Suprapubic skin (tissue), 4 donors: Measurements from ENCODE around the gene PRKAG2. TPM values are rescaled to one million over a fixed set of nuclear protein-coding genes. Genes with fewer than 3 reads are reported as not detected.
A peak's percentile ranks its signal among the peaks of the same experiment; 100 is the strongest.

Experiments
- DNase-seq, 2 donors: peaks; one replicate each; pipeline ENCODE4 v3.0.0-alpha.2; 2019; ENCODE audit warnings: low spot score in 2 of 2
- H3K27ac ChIP-seq: fragments of 200-600 bp; sonication (generic); one replicate; pipeline ENCODE4 v1.5.1; 2019
- H3K27me3 ChIP-seq: fragments of 200-600 bp; sonication (generic); one replicate; pipeline ENCODE4 v1.5.1; 2019
- H3K36me3 ChIP-seq: fragments of 200-600 bp; sonication (generic); one replicate; pipeline ENCODE4 v1.5.1; 2019
- H3K4me1 ChIP-seq: fragments of 200-600 bp; sonication (generic); one replicate; pipeline ENCODE4 v1.5.1; 2019
- H3K4me3 ChIP-seq: fragments of 200-600 bp; sonication (generic); one replicate; pipeline ENCODE4 v1.5.1; 2019; ENCODE audit warnings: mild to moderate bottlenecking
- H3K9me3 ChIP-seq: fragments of 200-600 bp; sonication (generic); one replicate; pipeline ENCODE4 v1.5.1; 2019
- CTCF ChIP-seq, 2 donors: fragments of 200-600 bp in 1 of 2; fragments of 450-650 bp in 1 of 2; sonication (generic) in 1 of 2; IDR thresholded peaks; one replicate each; pipeline ENCODE4 v1.5.1; 2016 to 2019; ENCODE audit warnings: antibody characterized with exemption in 2 of 2, mild to moderate bottlenecking in 1 of 2, moderate library complexity in 1 of 2
- EP300 ChIP-seq: sonication (generic); formaldehyde crosslinking; IDR thresholded peaks from one replicate; pipeline ENCODE4 v1.6.1; 2017; ENCODE audit warnings: antibody characterized with exemption
- POLR2A ChIP-seq, 2 donors: fragments of 450-650 bp; IDR thresholded peaks; one replicate each; pipeline ENCODE4 v1.6.1; 2017; ENCODE audit warnings: antibody characterized with exemption in 2 of 2, mild to moderate bottlenecking in 2 of 2, moderate library complexity in 2 of 2
- POLR2AphosphoS5 ChIP-seq, 3 donors: sonication (generic); formaldehyde crosslinking; IDR thresholded peaks; one replicate each; pipeline ENCODE4 v1.6.1; 2017; ENCODE audit warnings: antibody characterized with exemption in 3 of 3
- WGBS: methylation state at CpG from one replicate; pipeline ENCODE4 v1.1.5; 2018; 5-methylcytosine and 5-hydroxymethylcytosine counted together
- total RNA-seq, 4 donors: library from RNA; depleted of rRNA; stranded (reverse); fragments of >200 nt; gene quantifications; one replicate each; pipeline ENCODE4 v1.1.0, GENCODE V29; 2016

PRKAG2 gene
- total RNA-seq, 4 donors from 2014 or later, result 16.5 to 40.0 (median 17.3) TPM

DNA sequence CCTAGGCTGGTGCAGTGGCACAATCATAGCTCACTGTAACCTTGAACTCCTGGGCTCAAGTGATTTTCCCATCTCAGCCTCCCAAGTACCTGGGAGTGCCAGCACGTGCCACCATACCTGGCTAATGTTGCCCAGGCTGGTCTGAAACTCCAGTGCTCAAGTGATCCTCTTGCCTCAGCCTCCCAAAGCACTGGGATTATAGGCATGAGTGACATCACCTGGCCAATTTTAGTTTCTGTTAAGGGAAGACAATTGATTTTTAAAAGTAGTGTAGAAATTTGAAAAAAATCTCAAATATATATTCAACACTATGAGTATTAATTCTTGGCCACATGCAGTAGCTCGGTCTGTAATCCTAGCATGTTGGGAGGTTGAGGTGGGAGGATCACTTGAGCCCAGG is 235.3 kb downstream of the PRKAG2 start:
- no peaks in the 10 kb centered on the region for H3K36me3 ChIP-seq

DNA sequence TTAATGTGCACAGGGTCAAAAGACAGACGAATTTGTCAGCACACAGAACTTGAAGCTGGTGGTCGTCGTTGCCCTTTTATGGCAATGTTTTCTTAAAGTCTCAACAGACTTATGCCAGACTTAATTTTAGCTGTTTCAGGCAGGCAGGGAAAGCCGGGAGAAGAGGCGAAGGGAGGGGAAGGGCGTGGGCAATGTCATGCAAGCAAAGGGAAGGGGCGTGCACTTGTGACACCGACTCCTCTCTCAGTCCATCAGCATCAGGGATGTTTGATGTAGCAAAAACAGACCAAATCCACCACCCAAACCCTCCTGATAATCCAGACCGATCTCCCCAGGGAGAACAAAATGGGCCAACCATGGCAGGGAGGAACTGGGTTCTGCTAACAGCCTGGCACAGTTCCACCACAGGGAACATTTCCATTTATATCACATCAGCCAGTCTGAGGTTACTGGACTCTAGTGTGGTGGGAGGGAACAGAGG is 239.1 kb downstream of the PRKAG2 start:
- WGBS, result 44% methylated on average over 9 of the region's 9 CpGs
- no peak overlapping the region for H3K27ac ChIP-seq
- no peak overlapping the region for H3K4me3 ChIP-seq
- no peaks in the 10 kb centered on the region for H3K27me3 ChIP-seq
- peaks cover 15% of the 10 kb centered on the region for H3K4me1 ChIP-seq
- no peaks in the 10 kb centered on the region for H3K36me3 ChIP-seq
- H3K9me3 ChIP-seq, result no peaks in the 10 kb centered on the region
- peak in 1 of 2 donors; percentile 51 for DNase-seq
- TF ChIP-seq POLR2AphosphoS5 (IDR thresholded peaks at IDR 0.05) (no peak), EP300 (no peak), CTCF (IDR thresholded peaks at IDR 0.05) (no peak), POLR2A (IDR thresholded peaks at IDR 0.05) (no peak)

More for the DNA sequence above, 235.3 kb downstream of the PRKAG2 start:
- H3K9me3 ChIP-seq, result no peaks in the 10 kb centered on the region
- TF ChIP-seq POLR2A (IDR thresholded peaks at IDR 0.05), result no peak
- TF ChIP-seq POLR2AphosphoS5 (IDR thresholded peaks at IDR 0.05), result no peak
- TF ChIP-seq CTCF (IDR thresholded peaks at IDR 0.05), result no peak
- no peak for TF ChIP-seq EP300
- no peak overlapping the region for H3K27ac ChIP-seq
- peak in 1 of 2 donors; percentile 9 for DNase-seq
- 100% methylated on average over 2 of the region's 2 CpGs for WGBS
- H3K4me1 ChIP-seq, result peaks cover 15% of the 10 kb centered on the region
- H3K4me3 ChIP-seq, result no peak overlapping the region
- no peaks in the 10 kb centered on the region for H3K27me3 ChIP-seq

DNA sequence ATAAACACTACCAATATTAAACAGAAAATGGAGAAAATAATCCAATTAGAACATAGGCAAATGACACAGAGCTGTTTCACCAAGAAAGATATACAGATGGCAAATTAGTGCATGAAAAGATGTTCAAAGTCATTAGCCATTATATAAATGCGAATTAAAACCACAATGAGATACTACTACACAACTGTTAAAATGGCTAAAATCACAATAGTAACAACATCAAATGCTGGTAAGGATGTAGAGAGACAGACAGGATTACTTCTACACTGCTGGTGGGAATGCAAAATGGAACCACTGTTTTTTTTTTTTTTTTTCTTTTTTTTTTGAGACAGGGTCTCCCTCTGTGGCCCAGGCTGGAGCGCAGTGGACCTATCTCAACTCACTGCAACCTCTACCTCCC is 242.3 kb downstream of the PRKAG2 start:
- no peak for TF ChIP-seq CTCF (IDR thresholded peaks at IDR 0.05)
- TF ChIP-seq POLR2AphosphoS5 (IDR thresholded peaks at IDR 0.05), result no peak
- TF ChIP-seq POLR2A (IDR thresholded peaks at IDR 0.05), result no peak
- TF ChIP-seq EP300, result no peak
- WGBS, result 94% methylated on average over 2 of the region's 2 CpGs
- Histone ChIP-seq H3K36me3 (no peaks in the 10 kb centered on the region), H3K27me3 (no peaks in the 10 kb centered on the region), H3K27ac (no peak overlapping the region), H3K9me3 (no peaks in the 10 kb centered on the region), H3K4me3 (no peak overlapping the region), H3K4me1 (peaks cover 22% of the 10 kb centered on the region)
- DNase-seq, result no peak

DNA sequence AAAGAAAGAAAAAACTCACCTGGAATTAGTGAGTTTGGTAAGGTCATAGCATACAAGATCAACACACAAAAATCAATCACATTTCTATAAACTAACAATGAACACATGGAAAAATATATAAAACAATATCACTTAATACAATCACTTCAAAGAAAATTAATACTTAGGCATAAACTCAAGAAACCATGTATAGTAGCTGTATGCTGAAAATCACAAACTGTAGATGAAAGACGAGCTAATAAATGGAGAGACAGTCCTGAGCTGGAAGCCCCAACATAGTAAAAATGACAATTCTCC is 243.5 kb downstream of the PRKAG2 start:
- Histone ChIP-seq H3K36me3 (no peaks in the 10 kb centered on the region), H3K27ac (peak overlapping the region; percentile 91), H3K4me3 (no peak overlapping the region), H3K4me1 (peaks cover 22% of the 10 kb centered on the region), H3K27me3 (no peaks in the 10 kb centered on the region), H3K9me3 (no peaks in the 10 kb centered on the region)
- no peak for DNase-seq
- TF ChIP-seq CTCF (IDR thresholded peaks at IDR 0.05) (no peak), EP300 (no peak), POLR2A (IDR thresholded peaks at IDR 0.05) (no peak), POLR2AphosphoS5 (IDR thresholded peaks at IDR 0.05) (no peak)
- WGBS, result 97% methylated on average over 1 of the region's 1 CpG

DNA sequence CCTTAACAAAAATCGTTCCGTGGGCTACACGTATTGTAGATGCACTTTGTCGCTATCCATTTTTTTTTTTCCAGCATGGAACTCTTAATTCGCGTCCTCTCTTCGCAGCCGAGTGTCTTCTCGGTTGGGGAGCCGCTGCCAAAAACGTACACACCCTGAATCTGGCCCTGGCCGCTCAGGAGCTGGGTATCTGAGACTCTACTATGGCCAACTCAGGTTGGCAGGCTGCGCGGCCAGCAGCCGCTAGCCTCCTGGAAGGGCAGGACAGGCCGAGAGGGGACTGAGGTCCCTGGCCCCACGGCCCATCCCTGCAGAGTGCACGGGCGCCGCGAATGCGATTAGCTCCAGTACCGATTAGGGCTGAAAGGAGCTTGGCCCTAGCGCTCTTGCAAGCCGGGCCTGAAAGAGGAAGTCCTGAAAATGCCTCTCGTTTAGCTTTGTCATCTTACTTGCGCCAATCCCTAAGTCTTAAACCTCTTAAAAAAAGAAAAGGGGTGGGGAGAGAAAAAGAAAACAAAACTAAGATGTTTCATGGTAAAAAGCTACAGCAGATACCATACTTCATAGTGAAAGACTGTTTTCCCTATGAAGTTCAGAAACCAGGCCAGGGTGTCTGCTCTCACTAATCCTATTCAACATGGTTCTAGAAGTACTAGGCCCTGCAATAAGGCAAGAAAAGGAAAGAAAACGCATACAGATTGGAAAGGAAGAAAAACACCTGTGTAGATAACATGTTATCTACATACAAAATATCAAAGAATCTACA is 244.0 kb downstream of the PRKAG2 start:
- 14% methylated on average over 28 of the region's 28 CpGs for WGBS
- DNase-seq, result peak in 1 of 2 donors; percentile 71
- no peaks in the 10 kb centered on the region for H3K9me3 ChIP-seq
- peaks cover 19% of the 10 kb centered on the region for H3K4me1 ChIP-seq
- H3K4me3 ChIP-seq, result peak overlapping the region; percentile 80
- TF ChIP-seq EP300 (no peak), CTCF (IDR thresholded peaks at IDR 0.05) (no peak), POLR2A (IDR thresholded peaks at IDR 0.05) (no peak), POLR2AphosphoS5 (IDR thresholded peaks at IDR 0.05) (peak in 1 of 3 donors; percentile 14)
- no peaks in the 10 kb centered on the region for H3K27me3 ChIP-seq
- peak overlapping the region; percentile 91 for H3K27ac ChIP-seq
- no peaks in the 10 kb centered on the region for H3K36me3 ChIP-seq
